ENCODE measurements around the gene TRPV5.
A peak's percentile ranks its signal among the peaks of the same experiment; 100 is the strongest.

TRPV5 gene

DNA sequence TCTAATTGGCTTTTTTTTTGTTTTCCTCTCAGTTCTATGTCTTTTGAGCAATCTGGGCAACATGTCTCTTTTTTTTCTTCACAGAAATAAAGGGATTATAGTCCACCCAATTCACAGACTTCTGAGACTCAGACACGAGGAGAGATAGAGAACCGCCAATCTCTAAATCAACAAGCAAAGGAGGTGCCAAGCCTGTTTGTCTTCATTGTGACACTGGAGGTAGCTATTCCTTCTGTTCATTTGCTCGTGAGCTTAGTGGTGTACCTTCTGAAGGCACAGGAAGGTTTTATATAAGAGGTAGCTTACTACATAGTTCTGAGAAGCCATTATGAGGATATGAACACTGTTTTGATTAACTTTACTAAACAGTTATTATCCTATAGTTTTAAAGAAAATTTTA lies 72.6 kb downstream of the TRPV5 start:
- peak; percentile 2 for DNase-seq (ENCODE audit: low spot score)

DNA sequence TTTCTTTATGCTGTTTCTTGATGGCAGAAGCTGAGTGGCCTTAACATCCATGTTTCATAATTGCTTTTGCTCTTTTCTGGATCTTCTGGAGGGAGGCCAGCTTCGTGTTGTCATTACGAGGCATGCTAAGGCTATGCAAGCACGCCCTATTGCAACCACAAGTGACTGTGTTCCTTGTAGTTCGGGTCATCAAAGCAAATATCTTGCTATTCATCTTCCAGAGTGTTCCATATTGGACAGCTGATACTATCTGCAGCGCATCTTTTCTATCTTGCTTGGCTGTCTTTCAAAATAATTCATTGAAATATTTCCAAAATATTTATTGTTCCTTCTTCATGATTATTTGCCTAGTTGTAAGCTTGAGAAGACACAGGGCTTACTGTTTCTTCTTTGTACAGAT lies 73.7 kb downstream of the TRPV5 start:
- DNase-seq (ENCODE audit: low spot score), result peak; percentile 1
- TF ChIP-seq, protein P1, sequence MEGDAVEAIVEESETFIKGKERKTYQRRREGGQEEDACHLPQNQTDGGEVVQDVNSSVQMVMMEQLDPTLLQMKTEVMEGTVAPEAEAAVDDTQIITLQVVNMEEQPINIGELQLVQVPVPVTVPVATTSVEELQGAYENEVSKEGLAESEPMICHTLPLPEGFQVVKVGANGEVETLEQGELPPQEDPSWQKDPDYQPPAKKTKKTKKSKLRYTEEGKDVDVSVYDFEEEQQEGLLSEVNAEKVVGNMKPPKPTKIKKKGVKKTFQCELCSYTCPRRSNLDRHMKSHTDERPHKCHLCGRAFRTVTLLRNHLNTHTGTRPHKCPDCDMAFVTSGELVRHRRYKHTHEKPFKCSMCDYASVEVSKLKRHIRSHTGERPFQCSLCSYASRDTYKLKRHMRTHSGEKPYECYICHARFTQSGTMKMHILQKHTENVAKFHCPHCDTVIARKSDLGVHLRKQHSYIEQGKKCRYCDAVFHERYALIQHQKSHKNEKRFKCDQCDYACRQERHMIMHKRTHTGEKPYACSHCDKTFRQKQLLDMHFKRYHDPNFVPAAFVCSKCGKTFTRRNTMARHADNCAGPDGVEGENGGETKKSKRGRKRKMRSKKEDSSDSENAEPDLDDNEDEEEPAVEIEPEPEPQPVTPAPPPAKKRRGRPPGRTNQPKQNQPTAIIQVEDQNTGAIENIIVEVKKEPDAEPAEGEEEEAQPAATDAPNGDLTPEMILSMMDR (IDR thresholded peaks at IDR 0.05; ENCODE audit: extremely low read depth, missing control alignments), result no peak

More for the DNA sequence above, 72.6 kb downstream of the TRPV5 start:
- TF ChIP-seq, protein P1 (IDR thresholded peaks at IDR 0.05; ENCODE audit: extremely low read depth, missing control alignments), result no peak

DNA sequence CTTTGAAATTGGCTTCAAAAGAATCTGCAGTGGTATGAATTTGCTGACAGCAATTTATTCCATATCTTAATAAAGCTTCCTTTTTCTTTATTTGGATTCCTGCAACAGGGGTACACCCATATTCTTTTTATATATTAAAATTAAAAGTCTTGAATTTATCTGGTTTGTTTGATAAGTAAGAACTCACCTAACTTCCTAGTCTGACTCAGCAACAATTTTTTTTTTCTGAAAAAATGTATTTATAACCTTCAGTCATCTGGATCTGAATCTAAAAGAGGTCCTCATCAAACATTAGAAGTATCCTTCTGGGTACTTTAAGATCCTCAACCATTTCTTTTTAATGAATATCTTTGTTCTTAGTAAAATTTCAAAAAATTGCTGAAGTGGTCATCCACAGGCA lies 74.1 kb downstream of the TRPV5 start:
- TF ChIP-seq, protein P1 (IDR thresholded peaks at IDR 0.05; ENCODE audit: extremely low read depth, missing control alignments), result no peak
- DNase-seq (ENCODE audit: low spot score), result no peak

All from GM20000 (cell line).